H1 (cell line): ENCODE measurements around the gene ZNF362. TPM values are rescaled to one million over a fixed set of nuclear protein-coding genes. Genes with fewer than 3 reads are reported as not detected.

Experiments
- CHD1 ChIP-seq: IDR thresholded peaks from 2 replicates; pipeline ENCODE4 v1.6.1; 2012; ENCODE audit warnings: low read depth, low read length, improper control_type of control experiment
- MAX ChIP-seq: IDR thresholded peaks from 2 replicates; pipeline ENCODE4 v1.6.1; 2012; ENCODE audit warnings: inconsistent platforms
- SP1 ChIP-seq: IDR thresholded peaks from 2 replicates; pipeline ENCODE4 v1.6.1; 2011; ENCODE audit warnings: low read depth, low read length
- polyA plus RNA-seq, 7 experiments: library from polyadenylated mRNA; depleted of rRNA in 3 of 7; stranded (reverse) in 5 of 7; unstranded in 2 of 7; fragments of >200 nt in 5 of 7; fragments of 200-250 nt in 2 of 7; gene quantifications; 1 replicate in 5 of 7; 2 replicates in 1 of 7; 4 replicates in 1 of 7; pipeline versions ENCODE4 v1.2.1 to v1.2.3, GENCODE V29; 2011 to 2013; ENCODE audit warnings: missing spikeins in 2 of 7, mixed read lengths in 2 of 7
- total RNA-seq: library from RNA; stranded (reverse); fragmentation: NEBNext Ultra II Directional; extraction: Animal tissue kit (Norgen Biotek cat#: 25700); gene quantifications from 2 replicates; pipeline ENCODE4 v1.2.1, GENCODE V29; 2021

Gene ZNF362
- total and polyA plus RNA-seq, 2 of the 8 experiments (the other 6 are each of a cell fraction or from before 2014, with no cell fraction given) = 24.2 to 27.8 TPM

GRCh38 chr1:33263890-33264504 lies 7.7 kb downstream of the ZNF362 start (continued):
- TF ChIP-seq SP1 (no peak), MAX (no peak), CHD1 (no peak)
- TF ChIP-seq, all 59 proteins: peak for 0
